ENCODE measurements around the gene NEDD4.

NEDD4 gene

GRCh38 chr15:55942332-55942731, 51.1 kb downstream of the NEDD4 start:
- Histone ChIP-seq H4K20me1 (ENCODE audit: insufficient read depth) (no peaks in the 10 kb centered on the region), H3K79me2 (ENCODE audit: insufficient read depth, low read depth) (no peaks in the 10 kb centered on the region), H3K27ac (no peak overlapping the region), H3K9ac (no peak overlapping the region), H3K4me1 (ENCODE audit: low read depth, poor library complexity, severe bottlenecking) (no peaks in the 10 kb centered on the region), H3K36me3 (ENCODE audit: insufficient read depth) (no peaks in the 10 kb centered on the region), H2AFZ (ENCODE audit: low read depth) (no peak overlapping the region), H3K4me2 (no peak overlapping the region), H3K27me3 (ENCODE audit: insufficient read depth, low read depth) (no peaks in the 10 kb centered on the region), H3K4me3 (IDR thresholded peaks at IDR 0.05; ENCODE audit: insufficient read depth, low read depth, low read length) (no peak overlapping the region)
- no peak for TF ChIP-seq CTCF (conservative IDR thresholded peaks at IDR 0.05; ENCODE audit: low read depth, low read length)

DNA sequence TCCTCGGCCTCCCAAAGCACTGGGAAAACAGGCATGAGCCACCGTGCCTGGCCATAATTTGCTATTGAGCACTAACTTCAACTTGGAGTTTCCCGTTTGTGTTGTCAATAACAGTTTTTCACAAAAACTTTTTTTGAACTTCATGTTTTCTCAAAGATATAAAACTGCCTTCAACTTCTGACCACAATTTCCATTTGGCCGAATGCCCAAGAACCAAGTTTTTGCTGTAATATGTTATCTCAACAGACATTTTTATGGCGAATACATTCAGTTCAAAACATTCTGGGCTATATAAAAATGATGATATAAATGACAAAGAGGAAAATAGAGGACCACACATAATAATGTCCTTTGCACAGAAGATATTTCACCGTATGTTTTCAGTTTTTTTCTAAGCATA, 56.4 kb downstream of the NEDD4 start:
- Histone ChIP-seq H3K9ac (no peak overlapping the region), H3K79me2 (ENCODE audit: insufficient read depth, low read depth) (no peaks in the 10 kb centered on the region), H3K4me2 (no peak overlapping the region), H3K36me3 (ENCODE audit: insufficient read depth) (no peaks in the 10 kb centered on the region), H3K4me1 (ENCODE audit: low read depth, poor library complexity, severe bottlenecking) (no peaks in the 10 kb centered on the region), H2AFZ (ENCODE audit: low read depth) (no peak overlapping the region), H3K4me3 (IDR thresholded peaks at IDR 0.05; ENCODE audit: insufficient read depth, low read depth, low read length) (no peak overlapping the region), H4K20me1 (ENCODE audit: insufficient read depth) (no peaks in the 10 kb centered on the region), H3K27ac (no peak overlapping the region), H3K27me3 (ENCODE audit: insufficient read depth, low read depth) (no peaks in the 10 kb centered on the region)
- no peak for TF ChIP-seq CTCF (conservative IDR thresholded peaks at IDR 0.05; ENCODE audit: low read depth, low read length)

DNA sequence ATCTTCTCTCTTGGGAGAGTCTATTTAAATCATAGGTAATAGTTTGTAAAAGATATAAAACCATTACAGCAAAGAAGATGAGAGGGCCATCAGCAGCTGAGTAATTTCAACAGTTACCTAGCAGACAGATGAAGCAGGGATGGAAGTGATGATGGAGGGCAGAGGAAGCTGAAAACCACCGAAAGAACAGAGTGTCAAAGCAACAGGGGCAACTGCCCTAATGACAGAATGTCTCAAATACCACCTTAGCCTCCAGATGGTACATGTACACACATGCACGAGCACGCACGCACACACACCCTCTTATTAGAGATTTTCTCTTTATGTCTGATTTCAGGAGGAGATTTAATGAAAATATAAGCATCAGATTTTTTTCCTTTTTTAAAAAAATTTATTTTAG, 64.5 kb downstream of the NEDD4 start:
- Histone ChIP-seq H3K4me3 (IDR thresholded peaks at IDR 0.05; ENCODE audit: insufficient read depth, low read depth, low read length) (no peak overlapping the region), H3K4me2 (no peak overlapping the region), H3K27me3 (ENCODE audit: insufficient read depth, low read depth) (no peaks in the 10 kb centered on the region), H3K9ac (no peak overlapping the region), H2AFZ (ENCODE audit: low read depth) (no peak overlapping the region), H3K36me3 (ENCODE audit: insufficient read depth) (no peaks in the 10 kb centered on the region), H4K20me1 (ENCODE audit: insufficient read depth) (no peaks in the 10 kb centered on the region), H3K79me2 (ENCODE audit: insufficient read depth, low read depth) (no peaks in the 10 kb centered on the region), H3K27ac (no peak overlapping the region), H3K4me1 (ENCODE audit: low read depth, poor library complexity, severe bottlenecking) (no peaks in the 10 kb centered on the region)
- TF ChIP-seq CTCF (conservative IDR thresholded peaks at IDR 0.05; ENCODE audit: low read depth, low read length), result no peak

DNA sequence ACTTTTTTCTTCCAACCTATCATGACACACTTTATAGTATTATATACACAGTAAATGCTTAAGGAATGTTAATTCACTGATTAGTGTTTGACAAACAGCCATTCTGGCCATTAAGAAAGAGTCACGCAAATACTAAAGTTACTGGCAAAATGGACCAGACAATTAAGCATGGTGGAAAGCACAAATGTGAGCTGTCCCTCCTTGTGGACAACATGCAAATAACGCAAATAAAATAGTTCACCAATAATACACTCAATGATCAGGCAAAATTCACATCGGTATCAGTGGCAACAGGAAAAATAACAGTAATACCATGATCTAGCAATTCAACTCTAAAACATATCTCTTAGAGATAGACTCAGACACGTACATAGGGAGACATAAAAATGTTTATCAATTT, 71.7 kb downstream of the NEDD4 start:
- H3K4me1 ChIP-seq (ENCODE audit: low read depth, poor library complexity, severe bottlenecking), result no peaks in the 10 kb centered on the region
- TF ChIP-seq CTCF (conservative IDR thresholded peaks at IDR 0.05; ENCODE audit: low read depth, low read length), result no peak

More for the DNA sequence above, 71.7 kb downstream of the NEDD4 start:
- no peaks in the 10 kb centered on the region for H4K20me1 ChIP-seq (ENCODE audit: insufficient read depth)
- no peak overlapping the region for H3K9ac ChIP-seq
- no peaks in the 10 kb centered on the region for H3K27me3 ChIP-seq (ENCODE audit: insufficient read depth, low read depth)
- H3K27ac ChIP-seq, result no peak overlapping the region
- H3K36me3 ChIP-seq (ENCODE audit: insufficient read depth), result no peaks in the 10 kb centered on the region
- no peaks in the 10 kb centered on the region for H3K79me2 ChIP-seq (ENCODE audit: insufficient read depth, low read depth)
- H2AFZ ChIP-seq (ENCODE audit: low read depth), result no peak overlapping the region
- no peak overlapping the region for H3K4me3 ChIP-seq (IDR thresholded peaks at IDR 0.05; ENCODE audit: insufficient read depth, low read depth, low read length)
- H3K4me2 ChIP-seq, result no peak overlapping the region
